Endodermal cell (in vitro differentiated cells): ENCODE data around the gene DGKQ. TPM values are rescaled to one million over a fixed set of nuclear protein-coding genes. Genes with fewer than 3 reads are reported as not detected.
A peak's percentile ranks its signal among the peaks of the same experiment; 100 is the strongest.

Source experiments
- DNase-seq: peaks from one replicate; pipeline ENCODE4 v3.0.0-alpha.2; 2017
- H3K27ac ChIP-seq: 2 replicates; pipeline ENCODE4 v1.5.1; 2013; ENCODE audit warnings: mild to moderate bottlenecking, low read depth, low read length, moderate library complexity
- H3K27me3 ChIP-seq: 2 replicates; pipeline ENCODE4 v1.6.1; 2013; ENCODE audit warnings: mild to moderate bottlenecking, low read length, moderate library complexity; ENCODE audit not compliant: insufficient read depth, control insufficient read depth, poor library complexity, severe bottlenecking
- H3K36me3 ChIP-seq: 2 replicates; pipeline ENCODE4 v1.7.0; 2013; ENCODE audit warnings: mild to moderate bottlenecking, low read length, moderate library complexity; ENCODE audit not compliant: control insufficient read depth, insufficient read depth
- H3K4me1 ChIP-seq: one replicate; pipeline ENCODE4 v1.7.0; 2013; ENCODE audit warnings: low read length; ENCODE audit not compliant: control insufficient read depth, insufficient read depth
- H3K4me3 ChIP-seq: 2 replicates; pipeline ENCODE4 v1.5.1; 2013; ENCODE audit warnings: mild to moderate bottlenecking, low read length, moderate library complexity
- H3K9ac ChIP-seq: 2 replicates; pipeline ENCODE4 v1.6.1; 2013; ENCODE audit warnings: mild to moderate bottlenecking, low read length, moderate library complexity; ENCODE audit not compliant: poor library complexity, severe bottlenecking; ENCODE audit errors: extremely low read depth
- H3K9me3 ChIP-seq: 2 replicates; pipeline ENCODE4 v1.6.1; 2013; ENCODE audit warnings: mild to moderate bottlenecking, low read length, moderate library complexity; ENCODE audit not compliant: control insufficient read depth
- H3K27ac Mint-ChIP-seq: 2 replicates; pipeline ENCODE4 v1.8.0; 2020; ENCODE audit warnings: mixed read lengths
- H3K27me3 Mint-ChIP-seq: 2 replicates; pipeline ENCODE4 v1.8.0; 2021; ENCODE audit warnings: mild to moderate bottlenecking, mixed read lengths; ENCODE audit not compliant: insufficient read depth
- H3K36me3 Mint-ChIP-seq: 2 replicates; pipeline ENCODE4 v1.8.0; 2020; ENCODE audit warnings: low read depth, mixed read lengths
- H3K4me1 Mint-ChIP-seq: 2 replicates; pipeline ENCODE4 v1.8.0; 2020; ENCODE audit warnings: mixed read lengths
- H3K4me3 Mint-ChIP-seq: 2 replicates; pipeline ENCODE4 v1.8.0; 2020; ENCODE audit warnings: mild to moderate bottlenecking, moderate library complexity, mixed read lengths
- H3K9me3 Mint-ChIP-seq: 2 replicates; pipeline ENCODE4 v1.8.0; 2020; ENCODE audit warnings: mild to moderate bottlenecking, mixed read lengths
- CTCF ChIP-seq: fragments of 200-600 bp; sonication (generic); conservative IDR thresholded peaks from 2 replicates; pipeline ENCODE4 v1.5.0; 2021; ENCODE audit warnings: antibody characterized with exemption, mild to moderate bottlenecking
- WGBS, 2 experiments: methylation state at CpG; one replicate each; pipeline versions ENCODE4 v1.1.5 to v1.1.7; 2013; ENCODE audit warnings: missing lambda C conversion rate in 2 of 2, mixed read lengths in 1 of 2; ENCODE audit not compliant: insufficient coverage in 1 of 2, insufficient read length in 1 of 2; 5-methylcytosine and 5-hydroxymethylcytosine counted together
- total RNA-seq, 2 donors: library from RNA; stranded (reverse); fragmentation: NEBNext Ultra II Directional in 1 of 2; extraction: Animal tissue kit (Norgen Biotek cat#: 25700) in 1 of 2; gene quantifications; 2 replicates in 1 of 2; 3 replicates in 1 of 2; pipeline ENCODE4 v1.2.1, GENCODE V29; 2021

Gene DGKQ
- total RNA-seq, 2 donors from 2014 or later: 26.3 to 31.1 TPM

GRCh38 chr4:910366-911091, 62.8 kb downstream of the DGKQ start:
- Mint-ChIP-seq H3K36me3 (peaks cover 32% of the 10 kb centered on the region), H3K9me3 (peaks cover 5% of the 10 kb centered on the region), H3K4me1 (peaks cover 6% of the 10 kb centered on the region), H3K4me3 (no peak overlapping the region), H3K27me3 (no peaks in the 10 kb centered on the region), H3K27ac (peak overlapping the region; percentile 39)
- Histone ChIP-seq H3K9me3 (no peaks in the 10 kb centered on the region), H3K27ac (no peak overlapping the region), H3K4me3 (no peak overlapping the region), H3K4me1 (no peaks in the 10 kb centered on the region), H3K36me3 (peaks cover 13% of the 10 kb centered on the region), H3K27me3 (no peaks in the 10 kb centered on the region), H3K9ac (no peak overlapping the region)
- no peak for DNase-seq
- WGBS, 2 experiments: 94 to 96% methylated on average over 17 to 25 of the region's 26 CpGs
- TF ChIP-seq CTCF: no peak

GRCh38 chr4:909821-910220, 63.5 kb downstream of the DGKQ start:
- H3K9ac ChIP-seq: no peak overlapping the region
- no peaks in the 10 kb centered on the region for H3K27me3 Mint-ChIP-seq
- no peaks in the 10 kb centered on the region for H3K4me1 ChIP-seq
- peaks cover 13% of the 10 kb centered on the region for H3K36me3 ChIP-seq
- H3K4me3 ChIP-seq: no peak overlapping the region
- peaks cover 9% of the 10 kb centered on the region for H3K9me3 Mint-ChIP-seq
- no peak overlapping the region for H3K27ac Mint-ChIP-seq
- no peak for TF ChIP-seq CTCF
- H3K4me1 Mint-ChIP-seq: no peaks in the 10 kb centered on the region
- no peak overlapping the region for H3K4me3 Mint-ChIP-seq
- 95% methylated on average over 3 to 12 of the region's 12 CpGs for WGBS, 2 experiments
- no peak overlapping the region for H3K27ac ChIP-seq
- H3K27me3 ChIP-seq: no peaks in the 10 kb centered on the region
- no peak for DNase-seq
- peaks cover 39% of the 10 kb centered on the region for H3K36me3 Mint-ChIP-seq
- H3K9me3 ChIP-seq: no peaks in the 10 kb centered on the region

- H3K36me3 Mint-ChIP-seq: peaks cover 43% of the 10 kb centered on the region
- Histone ChIP-seq H3K4me3 (no peak overlapping the region), H3K27me3 (no peaks in the 10 kb centered on the region), H3K36me3 (peaks cover 13% of the 10 kb centered on the region), H3K9ac (no peak overlapping the region), H3K4me1 (no peaks in the 10 kb centered on the region), H3K9me3 (no peaks in the 10 kb centered on the region), H3K27ac (no peak overlapping the region)
- no peaks in the 10 kb centered on the region for H3K27me3 Mint-ChIP-seq
- H3K27ac Mint-ChIP-seq: no peak overlapping the region
- WGBS, 2 experiments: 95 to 97% methylated on average over 20 to 26 of the region's 26 CpGs
- no peak for DNase-seq
- peaks cover 9% of the 10 kb centered on the region for H3K9me3 Mint-ChIP-seq
- no peaks in the 10 kb centered on the region for H3K4me1 Mint-ChIP-seq
- H3K4me3 Mint-ChIP-seq: no peak overlapping the region
- TF ChIP-seq CTCF: no peak
Observed at GRCh38 chr4:909131-909571, 64.2 kb downstream of the DGKQ start.

Other genes with a start within 250 kb of the DGKQ start
- 1 to 10 TPM; 1.0 to 1.9 TPM for gene CPLX1, start 147.4 kb downstream of the DGKQ start, total RNA-seq
- gene GAK, start 41.3 kb downstream of the DGKQ start, total RNA-seq: 100 to 1,000 TPM; 104 to 121 TPM
- gene TMEM175, start 41.1 kb downstream of the DGKQ start, total RNA-seq: 10 to 100 TPM; 15.9 to 23.0 TPM
- 10 to 100 TPM; 22.4 to 25.6 TPM for gene IDUA, start 13.5 kb upstream of the DGKQ start, total RNA-seq
- gene SLC26A1, start 19.8 kb upstream of the DGKQ start, total RNA-seq: 1 to 10 TPM in 1 of 2 donors, under 1 TPM in 1; 0.55 to 1.0 TPM
- 10 to 100 TPM; 51.0 to 93.3 TPM for gene FGFRL1, start 38.1 kb upstream of the DGKQ start, total RNA-seq
- gene RNF212, start 140.0 kb upstream of the DGKQ start, total RNA-seq: 1 to 10 TPM; 3.4 to 5.6 TPM
- gene SPON2, start 199.0 kb upstream of the DGKQ start, total RNA-seq: 1 to 10 TPM; 1.4 to 2.6 TPM